ENCODE measurements around the gene LEKR1. TPM values are rescaled to one million over a fixed set of nuclear protein-coding genes. Genes with fewer than 3 reads are reported as not detected.

Gene LEKR1
- total RNA-seq, result 1.4 and 1.6 TPM in 2 replicates

GRCh38 chr3:156826144-156826895 is at the start of gene LEKR1:
LEKR1 (plus strand) TSS chr3:156826353; CDS start chr3:156829330, 2,977 bp downstream.

Small RNAs within 50 kb of the gene (small RNA-seq; reads per million reads assigned to genes)
- gene KLF3P2, result not detected

Other genes with a start within 250 kb of the LEKR1 start
- 18.5 and 55.5 TPM in 2 replicates for gene TIPARP, start 151.8 kb upstream of the LEKR1 start, total RNA-seq

Data from placental epithelial cell (primary cell).